ENCODE measurements around the gene RPS6KB2.

The RPS6KB2 gene

GRCh38 chr11:67409261-67409666 lies 19.0 kb upstream of the RPS6KB2 start:
- in situ Hi-C loops (cut with MboI; ENCODE audit: low sequenced_read_pairs): no loop called here

- in situ Hi-C loops (cut with MboI; ENCODE audit: low sequenced_read_pairs): no loop called here
Observed at GRCh38 chr11:67409781-67410368, 18.4 kb upstream of the RPS6KB2 start.

- in situ Hi-C loops (cut with MboI; ENCODE audit: low sequenced_read_pairs): no loop called here
Observed at GRCh38 chr11:67410369-67410831, 17.9 kb upstream of the RPS6KB2 start.

GRCh38 chr11:67410984-67411784 lies 17.1 kb upstream of the RPS6KB2 start:
- in situ Hi-C loops (cut with MboI; ENCODE audit: low sequenced_read_pairs): no loop called here

GRCh38 chr11:67411785-67412152 lies 16.5 kb upstream of the RPS6KB2 start:
- in situ Hi-C loops (cut with MboI; ENCODE audit: low sequenced_read_pairs): no loop called here

GRCh38 chr11:67412495-67413179 lies 15.7 kb upstream of the RPS6KB2 start:
- in situ Hi-C loops (cut with MboI; ENCODE audit: low sequenced_read_pairs): no loop called here

- in situ Hi-C loops (cut with MboI; ENCODE audit: low sequenced_read_pairs): no loop called here
Observed at GRCh38 chr11:67413266-67413849, 14.9 kb upstream of the RPS6KB2 start.

GRCh38 chr11:67415501-67416304 lies 12.6 kb upstream of the RPS6KB2 start, which contains the start of gene CARNS1:
Gene CARNS1 (plus strand): TSS chr11:67415678. CDS start chr11:67416200, 522 bp downstream.
- in situ Hi-C loops (cut with MboI; ENCODE audit: low sequenced_read_pairs): no loop called here

GRCh38 chr11:67416416-67417335 lies 11.6 kb upstream of the RPS6KB2 start:
- in situ Hi-C loops (cut with MboI; ENCODE audit: low sequenced_read_pairs): no loop called here

- in situ Hi-C loops (cut with MboI; ENCODE audit: low sequenced_read_pairs): no loop called here
Observed at GRCh38 chr11:67417425-67417824, 10.9 kb upstream of the RPS6KB2 start.

- in situ Hi-C loops (cut with MboI; ENCODE audit: low sequenced_read_pairs): no loop called here
Observed at GRCh38 chr11:67418476-67419281, 9.6 kb upstream of the RPS6KB2 start.

- in situ Hi-C loops (cut with MboI; ENCODE audit: low sequenced_read_pairs): no loop called here
Observed at GRCh38 chr11:67419325-67420049, 8.8 kb upstream of the RPS6KB2 start.

GRCh38 chr11:67420147-67420645 lies 8.1 kb upstream of the RPS6KB2 start:
- in situ Hi-C loops (cut with MboI; ENCODE audit: low sequenced_read_pairs): no loop called here

GRCh38 chr11:67420646-67421429 lies 7.5 kb upstream of the RPS6KB2 start:
- in situ Hi-C loops (cut with MboI; ENCODE audit: low sequenced_read_pairs): no loop called here

- in situ Hi-C loops (cut with MboI; ENCODE audit: low sequenced_read_pairs): no loop called here
Observed at GRCh38 chr11:67421430-67422031, 6.8 kb upstream of the RPS6KB2 start.

- in situ Hi-C loops (cut with MboI; ENCODE audit: low sequenced_read_pairs): no loop called here
Observed at GRCh38 chr11:67422891-67423290, 5.4 kb upstream of the RPS6KB2 start.

GRCh38 chr11:67423466-67423865 lies 4.8 kb upstream of the RPS6KB2 start:
- in situ Hi-C loops (cut with MboI; ENCODE audit: low sequenced_read_pairs): no loop called here
